Uterus (tissue), 2 donors: ENCODE results near the gene EMD.

ENCODE experiments used
- CTCF ChIP-seq, 4 experiments: fragments of 200-600 bp in 2 of 4; fragments of 450-650 bp in 2 of 4; sonication (generic) in 2 of 4; IDR thresholded peaks; one replicate each; pipeline ENCODE4 v1.5.1; 2016 to 2019; ENCODE audit warnings: antibody characterized with exemption in 4 of 4, mild to moderate bottlenecking in 2 of 4, moderate library complexity in 1 of 4
- POLR2A ChIP-seq, 2 donors: fragments of 450-650 bp; IDR thresholded peaks; one replicate each; pipeline ENCODE4 v1.6.1; 2016; ENCODE audit warnings: antibody characterized with exemption in 2 of 2, mild to moderate bottlenecking in 1 of 2, moderate library complexity in 1 of 2

DNA sequence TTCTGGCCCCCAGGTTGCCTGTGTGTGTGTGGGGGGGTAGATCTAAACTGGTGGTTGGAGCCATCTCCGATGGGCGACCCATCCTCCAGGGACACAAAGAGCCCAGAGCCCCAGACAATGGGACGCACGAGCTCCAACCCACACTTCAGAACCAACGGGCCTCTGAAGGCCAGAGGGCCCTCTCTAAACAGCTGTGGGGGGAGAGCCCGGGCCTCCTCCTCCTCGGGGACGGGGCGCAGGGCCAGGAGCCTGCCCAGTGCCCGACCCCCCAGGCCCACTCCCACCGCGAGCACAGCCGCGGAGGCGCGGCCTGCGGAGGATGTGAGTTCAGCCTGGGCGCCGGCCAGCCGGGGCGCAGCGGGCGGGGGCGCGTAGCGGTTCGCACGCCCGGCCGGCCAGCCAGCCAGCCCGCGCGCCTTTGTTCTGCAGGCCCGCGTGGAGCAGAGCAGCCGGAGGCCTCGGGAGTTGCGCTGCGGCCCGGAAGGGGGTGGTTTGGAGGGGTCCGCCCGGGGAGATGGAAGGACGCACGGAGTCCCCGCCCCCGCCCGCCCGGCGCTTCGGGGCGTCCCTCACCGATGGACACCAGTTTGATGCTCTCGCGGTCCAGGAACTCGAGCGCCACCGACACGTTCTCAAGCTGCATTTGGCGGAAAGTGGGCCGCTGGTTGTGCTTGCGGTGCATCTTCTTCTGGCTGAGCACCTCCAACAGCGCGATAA is 8.6 kb upstream of the EMD start:
- no peak for TF ChIP-seq CTCF (IDR thresholded peaks at IDR 0.05)
- TF ChIP-seq POLR2A (IDR thresholded peaks at IDR 0.05): no peak
